ENCODE measurements around the gene TMEM192. TPM values are rescaled to one million over a fixed set of nuclear protein-coding genes. Genes with fewer than 3 reads are reported as not detected.

The TMEM192 gene
- total and polyA plus RNA-seq, 2 of the 4 experiments (the other 2 are of a cell fraction) = 7.7 to 17.2 TPM

GRCh38 chr4:165133150-165133549 lies 20.5 kb upstream of the TMEM192 start:
- TF ChIP-seq POLR2A (IDR thresholded peaks at IDR 0.05; ENCODE audit: low read depth, low read length) (no peak), RAD21 (IDR thresholded peaks at IDR 0.05; ENCODE audit: low read length) (no peak), MAZ (IDR thresholded peaks at IDR 0.05; ENCODE audit: borderline replicate concordance, low read depth, low read length) (no peak), CTCF (conservative IDR thresholded peaks at IDR 0.05; ENCODE audit: low read depth, low read length) (no peak), RFX5 (IDR thresholded peaks at IDR 0.05; ENCODE audit: low read depth, low read length) (no peak), CHD1 (IDR thresholded peaks at IDR 0.05; ENCODE audit: low read depth, low read length) (no peak), FOS (IDR thresholded peaks at IDR 0.05; ENCODE audit: low read depth, low read length) (no peak), USF2 (IDR thresholded peaks at IDR 0.05; ENCODE audit: low read depth, low read length) (no peak), MAFK (IDR thresholded peaks at IDR 0.05; ENCODE audit: low read depth, low read length) (no peak), MXI1 (IDR thresholded peaks at IDR 0.05; ENCODE audit: borderline replicate concordance, low read depth, low read length) (no peak), SMC3 (IDR thresholded peaks at IDR 0.05; ENCODE audit: low read depth, low read length) (no peak), CEBPB (IDR thresholded peaks at IDR 0.05; ENCODE audit: low read depth, low read length) (no peak), BHLHE40 (IDR thresholded peaks at IDR 0.05; ENCODE audit: low read depth, low read length) (no peak), NFE2L2 (IDR thresholded peaks at IDR 0.05; ENCODE audit: low read depth, low read length) (no peak), ELK1 (IDR thresholded peaks at IDR 0.05; ENCODE audit: borderline replicate concordance, low read depth, low read length) (no peak), RCOR1 (IDR thresholded peaks at IDR 0.05; ENCODE audit: insufficient replicate concordance, low read length) (no peak)
- Histone ChIP-seq H2BK120ac (ENCODE audit: low read depth, low read length) (no peak overlapping the region), H4K8ac (ENCODE audit: low read depth in 2 of 2, low read length in 2 of 2) (no peak overlapping the region), H3K4me1 (ENCODE audit: control insufficient read depth, insufficient read depth, low read length) (no peaks in the 10 kb centered on the region), H3K9me1 (ENCODE audit: insufficient read depth, low read length) (no peaks in the 10 kb centered on the region), H3K56ac (ENCODE audit: extremely low read depth, insufficient read depth, low read length) (no peak overlapping the region), H4K5ac (ENCODE audit: low read depth, low read length) (no peak overlapping the region), H2BK20ac (ENCODE audit: low read depth, low read length) (no peak overlapping the region), H4K20me1 (ENCODE audit: insufficient read depth, low read length) (no peaks in the 10 kb centered on the region), H3K36me3 (ENCODE audit: control insufficient read depth, insufficient read depth, low read length) (no peaks in the 10 kb centered on the region), H2AK9ac (replicated peaks; ENCODE audit: low read depth, low read length, poor library complexity) (no peak overlapping the region), H2AFZ (replicated peaks; ENCODE audit: low read length, poor library complexity) (no peak overlapping the region), H3K23ac (ENCODE audit: low read depth, low read length) (no peak overlapping the region), H2BK5ac (ENCODE audit: low read depth, low read length, poor library complexity, severe bottlenecking) (no peak overlapping the region), H3K79me1 (ENCODE audit: low read depth in 1 of 2, low read length in 2 of 2) (no peaks in the 10 kb centered on the region), H3K4me3 (ENCODE audit: insufficient read depth, low read depth, low read length) (no peak overlapping the region), H3K4ac (ENCODE audit: low read depth, low read length) (no peak overlapping the region), H3K27me3 (ENCODE audit: control insufficient read depth, insufficient read depth, low read length) (no peaks in the 10 kb centered on the region; the same call in 1 of the 2 replicates), H3K18ac (ENCODE audit: low read depth, low read length) (no peak overlapping the region), H3K4me2 (ENCODE audit: low read depth, low read length) (no peak overlapping the region), H4K91ac (ENCODE audit: insufficient read depth, low read depth, low read length) (no peak overlapping the region), H3K9me3 (ENCODE audit: control insufficient read depth, insufficient read depth, low read length) (no peaks in the 10 kb centered on the region), H2AK5ac (ENCODE audit: low read depth, low read length) (no peak overlapping the region), H2BK15ac (ENCODE audit: low read depth, low read length) (no peak overlapping the region), H3K9ac (ENCODE audit: low read depth, low read length) (no peak overlapping the region), H3K14ac (replicated peaks; ENCODE audit: low read depth, low read length) (no peak overlapping the region), H3K27ac (ENCODE audit: insufficient read depth, low read length) (no peak overlapping the region)
- intact Hi-C loops (cut with micrococcal nuclease) (no loop called here), in situ Hi-C loops (cut with MboI; ENCODE audit: low sequenced_read_pairs) (loop anchor here (5.0 to 25.0 kb wide), 3 partner anchors 222 to 954 kb away; no protein-coding TSS in a partner anchor), dilution Hi-C loops (cut with HindIII; ENCODE audit: low sequenced_read_pairs, unreplicated experiment) (loop anchor here (25.0 kb wide), 1 partner anchor 329 kb away; no protein-coding TSS in a partner anchor)
- BruUV-seq (replicated peaks) = no TSS peak
- ATAC-seq (ENCODE audit: low read depth) (no peak), DNase-seq (no peak)
- CTCF ChIA-PET = interaction anchor here (2.5 kb wide), 1 partner anchor 20 kb away, joined by 9 read pairs; the partner anchor contains the start of gene TMEM192
- POLR2A ChIA-PET (ENCODE audit: unreplicated experiment) = no interaction called here
- WGBS, 2 experiments (ENCODE audit: extremely low coverage in 2 of 2, insufficient read length in 1 of 2) = 40% methylated on average over 1 of the region's 2 CpGs; no CpG with 5 or more reads in 1 of the 2 experiments

Measured in IMR-90 (cell line).